ENCODE measurements around the gene KLHDC4.
A peak's percentile ranks its signal among the peaks of the same experiment; 100 is the strongest.
"Not testable (repeated sequence)": the region's sequence is repeated elsewhere in the genome, so short reads cannot be mapped to it uniquely, and the experiment has no call there.

KLHDC4 gene

DNA sequence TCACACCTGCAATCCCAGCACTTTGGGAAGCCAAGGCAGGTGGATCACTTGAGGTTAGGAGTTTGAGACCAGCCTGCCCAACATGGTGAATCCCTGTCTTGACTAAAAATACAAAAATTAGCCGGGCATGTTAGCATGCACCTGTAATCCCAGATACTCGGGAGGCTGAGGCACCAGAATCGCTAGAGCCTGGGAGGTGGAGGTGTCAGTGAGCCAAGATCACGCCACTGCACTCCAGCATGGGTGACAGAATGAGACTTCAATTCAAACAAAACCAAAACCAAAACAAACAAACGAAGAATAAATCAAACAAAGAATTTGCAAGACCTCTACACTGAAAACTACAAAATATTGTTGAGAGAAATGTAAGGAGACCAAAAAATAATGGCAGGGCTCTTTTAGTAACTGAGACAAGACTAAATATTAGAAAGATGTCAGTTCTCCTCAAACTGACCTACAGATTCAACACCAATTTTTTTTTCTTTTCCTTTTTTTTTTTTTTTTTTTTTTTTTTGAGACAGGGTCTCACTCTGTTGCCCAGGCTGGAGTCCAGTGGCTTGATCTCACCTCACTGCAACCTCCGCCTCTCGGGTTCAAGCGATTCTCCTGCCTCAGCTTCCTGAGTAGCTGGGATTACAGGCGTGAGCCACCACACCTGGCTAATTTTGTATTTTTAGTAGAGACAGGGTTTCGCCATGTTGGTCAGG is 23.1 kb upstream of the KLHDC4 start:
- DNase-seq (ENCODE audit: low spot score) = not testable (repeated sequence)

DNA sequence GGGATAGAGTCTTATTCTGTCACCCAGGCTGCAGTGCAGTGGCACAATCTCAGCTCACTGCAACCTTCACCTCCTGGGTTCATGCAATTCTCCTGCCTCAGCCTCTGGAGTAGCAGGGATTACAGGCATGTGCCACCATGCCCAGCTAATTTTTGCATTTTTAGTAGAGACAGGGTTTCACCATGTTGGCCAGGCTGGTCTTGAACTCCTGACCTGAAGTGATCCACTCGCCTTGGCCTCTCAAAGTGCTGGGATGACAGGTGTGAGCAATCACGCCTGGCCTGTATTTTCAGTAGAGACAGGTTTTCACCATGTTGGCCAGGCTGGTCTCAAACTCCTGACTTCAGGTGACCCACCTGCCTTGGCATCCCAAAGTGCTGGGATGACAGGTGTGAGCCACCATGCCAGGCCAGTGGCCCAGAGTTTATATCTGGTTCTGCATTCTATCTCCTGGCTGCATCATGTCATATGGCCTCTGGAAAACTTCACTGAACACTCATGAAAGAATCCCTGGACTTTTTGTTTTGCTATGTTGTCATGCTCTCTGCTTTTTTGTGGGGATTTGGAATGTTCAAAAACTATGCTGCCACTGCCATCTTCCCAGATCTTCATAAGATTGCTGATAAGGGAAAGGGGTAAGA is 21.8 kb upstream of the KLHDC4 start:
- not testable (repeated sequence) for DNase-seq (ENCODE audit: low spot score)

DNA sequence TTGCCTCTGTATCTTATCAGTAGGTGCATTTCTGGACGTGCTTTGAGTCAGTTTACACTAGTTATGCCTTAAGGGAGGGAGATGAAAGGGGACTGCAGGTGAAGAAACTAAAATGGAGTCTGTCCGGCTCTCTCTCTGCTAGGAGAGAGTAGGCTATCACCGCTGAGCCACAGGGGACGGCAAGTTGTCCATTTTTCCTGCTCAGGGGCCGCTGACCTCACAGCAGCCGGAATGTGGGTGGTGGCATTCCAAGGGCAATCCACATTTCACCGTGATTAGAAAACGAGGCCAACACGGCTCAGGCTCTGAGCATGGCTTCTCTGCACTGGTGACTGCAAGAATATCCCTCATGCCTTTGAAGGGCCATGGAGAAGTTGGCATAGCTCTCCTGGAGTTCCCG is 19.0 kb upstream of the KLHDC4 start:
- peak; percentile 75 for DNase-seq (ENCODE audit: low spot score)

DNA sequence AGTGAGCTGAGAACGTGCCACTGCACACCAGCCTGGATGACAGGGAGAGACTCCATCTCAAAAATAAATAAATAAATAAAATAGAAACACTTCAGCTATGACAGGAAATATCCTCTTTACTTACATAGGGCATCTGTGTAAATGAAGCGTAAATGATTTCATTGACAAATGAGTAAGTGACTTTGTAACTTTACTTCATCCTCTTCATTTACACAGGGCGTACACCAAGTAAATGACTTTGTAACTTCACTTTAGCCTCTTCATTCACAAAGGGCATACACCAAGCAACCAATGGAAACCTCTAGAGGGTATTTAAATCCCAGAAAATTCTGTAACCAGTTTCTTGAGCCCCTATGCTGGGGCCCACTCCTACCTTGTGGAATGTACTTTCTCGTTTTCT is 16.2 kb upstream of the KLHDC4 start:
- no peak for DNase-seq (ENCODE audit: low spot score)

DNA sequence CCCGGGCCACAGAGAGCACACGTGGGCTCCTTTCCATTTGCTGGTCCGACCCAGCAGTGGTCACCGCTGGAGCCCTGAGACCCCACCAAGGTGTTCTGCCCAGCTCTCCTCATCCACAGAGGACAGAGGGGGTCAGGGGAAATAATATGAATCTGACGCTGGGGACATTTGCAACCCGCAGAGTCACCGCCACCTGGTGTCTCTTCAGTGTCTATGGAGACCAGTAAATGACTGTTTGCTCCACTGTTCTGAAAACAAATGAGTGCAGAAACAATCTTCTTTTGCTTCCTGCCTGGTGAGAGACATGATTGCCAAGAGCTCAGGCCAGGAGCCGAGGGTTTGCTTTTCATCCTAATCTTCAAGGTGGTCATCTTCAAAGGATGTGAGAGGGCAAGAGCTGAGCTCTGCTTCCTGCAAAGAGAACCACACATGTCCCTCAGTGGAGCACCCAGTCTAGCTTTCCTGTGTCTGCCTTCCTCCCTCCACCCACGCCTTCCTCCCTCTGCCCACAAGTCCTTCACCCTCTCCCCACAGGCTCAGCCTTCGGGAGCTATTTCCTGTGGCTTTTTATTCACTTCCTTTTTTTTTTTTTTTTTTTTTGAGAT is 14.7 kb upstream of the KLHDC4 start:
- peak; percentile 47 for DNase-seq (ENCODE audit: low spot score)

DNA sequence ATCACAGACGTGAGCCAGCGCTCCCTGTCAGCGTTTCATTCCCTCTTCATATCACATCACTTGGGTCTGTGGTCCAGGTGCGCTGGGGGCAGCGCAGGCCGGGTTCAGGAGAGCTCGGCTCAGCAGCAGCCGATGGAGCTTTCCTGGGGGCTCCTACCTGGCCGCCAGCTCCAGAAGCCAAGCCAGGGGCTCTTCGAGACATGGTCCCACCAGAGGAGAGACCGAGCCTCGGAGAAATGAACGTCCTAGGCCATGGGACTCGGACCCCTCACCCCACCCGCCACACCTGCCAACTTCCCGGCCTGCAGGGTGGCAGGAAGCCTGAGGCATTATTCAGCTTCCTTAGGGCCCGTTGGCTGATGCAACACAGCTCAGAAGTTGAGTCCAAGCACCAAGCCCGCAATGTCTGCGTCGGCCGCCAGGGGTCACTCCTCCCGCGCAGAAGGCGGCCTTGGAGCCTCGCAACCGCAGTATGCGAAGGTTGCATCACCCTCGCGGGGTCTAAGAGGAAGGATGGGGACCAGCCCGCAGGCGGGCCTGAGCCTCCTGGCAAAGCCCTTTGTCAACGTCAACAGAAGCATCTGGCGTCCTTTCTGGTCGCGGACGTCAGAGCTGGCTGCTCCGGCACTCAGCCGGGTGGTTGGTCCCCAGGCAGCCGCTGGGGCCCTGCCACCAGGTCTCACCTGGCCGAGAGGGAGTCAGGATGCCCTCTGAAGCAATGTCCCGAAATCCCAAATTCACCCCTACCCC is 13.2 kb upstream of the KLHDC4 start:
- DNase-seq (ENCODE audit: low spot score) = peak; percentile 95

DNA sequence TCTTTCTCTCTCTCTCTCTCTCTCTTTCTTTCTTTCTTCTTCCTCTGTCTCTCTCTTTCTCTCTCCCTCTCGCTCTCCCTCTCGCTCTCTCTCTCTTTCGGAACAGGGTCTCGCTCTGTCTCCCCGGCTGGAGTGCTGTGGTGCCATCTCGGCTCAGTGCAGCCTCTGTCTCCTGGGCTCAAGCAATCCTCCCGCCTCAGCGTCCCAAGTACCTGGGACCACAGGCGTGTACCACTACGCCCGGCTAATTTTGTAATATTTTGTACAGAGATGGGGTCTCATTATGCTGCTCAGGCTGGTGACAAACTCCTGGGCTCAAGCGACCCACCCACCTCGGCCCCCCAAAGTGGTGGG is 12.7 kb upstream of the KLHDC4 start:
- no peak for DNase-seq (ENCODE audit: low spot score)

DNA sequence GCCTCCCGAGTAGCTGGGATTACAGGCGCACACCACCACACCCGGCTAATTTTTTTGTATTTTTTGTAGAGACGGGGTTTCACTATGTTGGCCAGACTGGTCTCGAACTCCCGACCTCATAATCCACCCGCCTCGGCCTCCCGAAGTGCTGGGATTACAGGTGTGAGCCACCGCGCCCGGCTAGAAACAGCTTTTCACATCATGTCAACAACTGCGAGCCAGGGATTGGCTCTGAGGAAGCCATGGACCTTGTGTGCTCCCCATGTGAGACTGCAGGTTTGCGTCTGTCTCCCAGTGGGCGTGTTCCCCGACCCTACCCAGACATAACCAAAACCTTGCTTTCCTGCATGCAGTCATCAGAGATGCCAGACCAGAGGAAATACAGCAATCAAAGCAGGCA is 8.1 kb upstream of the KLHDC4 start:
- DNase-seq (ENCODE audit: low spot score) = not testable (repeated sequence)

DNA sequence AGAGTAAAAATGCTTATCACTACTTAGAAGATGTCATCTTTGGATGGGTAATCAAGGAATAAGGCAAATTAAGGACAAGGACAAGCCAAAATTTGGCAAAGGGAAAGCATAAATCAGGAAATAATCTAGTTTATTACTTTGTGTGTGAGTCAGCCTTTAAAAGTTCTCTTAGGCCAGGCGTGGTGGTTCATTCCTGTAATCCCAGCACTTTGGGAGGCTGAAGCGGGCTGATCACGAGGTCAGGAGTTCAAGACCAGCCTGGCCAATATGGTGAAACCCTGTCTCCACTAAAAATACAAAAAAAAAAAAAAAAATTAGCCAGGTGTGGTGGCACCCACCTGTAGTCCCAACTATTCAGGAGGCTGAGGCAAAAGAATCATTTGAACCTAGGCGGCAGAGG is 1.7 kb upstream of the KLHDC4 start:
- not testable (repeated sequence) for DNase-seq (ENCODE audit: low spot score)

DNA sequence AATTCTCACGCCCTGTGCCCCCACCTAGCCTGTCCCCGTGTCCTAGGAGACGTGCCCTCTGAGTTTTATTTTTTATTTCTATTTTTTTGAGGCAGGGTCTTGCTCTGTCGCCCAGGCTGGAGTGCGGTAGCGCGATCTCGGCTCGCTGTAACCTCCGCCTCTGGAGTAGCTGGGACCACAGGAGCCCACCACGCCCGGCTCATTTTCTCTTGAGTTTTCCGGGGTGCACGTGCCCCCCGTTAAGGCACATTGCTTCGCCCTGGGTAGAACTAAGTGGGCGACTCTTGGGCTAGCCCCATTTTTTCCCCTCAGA is 655 bp upstream of the KLHDC4 start:
- no peak for DNase-seq (ENCODE audit: low spot score)

DNA sequence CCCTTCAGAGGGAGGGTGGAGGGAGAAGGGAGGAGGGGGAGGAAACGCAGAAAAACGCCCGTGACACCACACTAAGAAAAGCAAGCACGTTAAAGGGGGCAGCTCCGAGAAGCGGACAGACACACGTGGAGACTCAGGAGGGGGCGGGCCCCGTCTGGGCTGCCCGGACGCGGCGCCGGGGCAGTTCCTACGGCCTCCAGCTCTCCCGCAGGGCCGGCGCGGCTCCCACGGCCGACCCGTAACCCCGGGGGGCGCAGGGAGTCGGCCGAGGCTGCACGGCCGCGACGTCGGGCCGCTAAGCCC is 362 bp downstream of the KLHDC4 start:
- peak; percentile 33 for DNase-seq (ENCODE audit: low spot score)

DNA sequence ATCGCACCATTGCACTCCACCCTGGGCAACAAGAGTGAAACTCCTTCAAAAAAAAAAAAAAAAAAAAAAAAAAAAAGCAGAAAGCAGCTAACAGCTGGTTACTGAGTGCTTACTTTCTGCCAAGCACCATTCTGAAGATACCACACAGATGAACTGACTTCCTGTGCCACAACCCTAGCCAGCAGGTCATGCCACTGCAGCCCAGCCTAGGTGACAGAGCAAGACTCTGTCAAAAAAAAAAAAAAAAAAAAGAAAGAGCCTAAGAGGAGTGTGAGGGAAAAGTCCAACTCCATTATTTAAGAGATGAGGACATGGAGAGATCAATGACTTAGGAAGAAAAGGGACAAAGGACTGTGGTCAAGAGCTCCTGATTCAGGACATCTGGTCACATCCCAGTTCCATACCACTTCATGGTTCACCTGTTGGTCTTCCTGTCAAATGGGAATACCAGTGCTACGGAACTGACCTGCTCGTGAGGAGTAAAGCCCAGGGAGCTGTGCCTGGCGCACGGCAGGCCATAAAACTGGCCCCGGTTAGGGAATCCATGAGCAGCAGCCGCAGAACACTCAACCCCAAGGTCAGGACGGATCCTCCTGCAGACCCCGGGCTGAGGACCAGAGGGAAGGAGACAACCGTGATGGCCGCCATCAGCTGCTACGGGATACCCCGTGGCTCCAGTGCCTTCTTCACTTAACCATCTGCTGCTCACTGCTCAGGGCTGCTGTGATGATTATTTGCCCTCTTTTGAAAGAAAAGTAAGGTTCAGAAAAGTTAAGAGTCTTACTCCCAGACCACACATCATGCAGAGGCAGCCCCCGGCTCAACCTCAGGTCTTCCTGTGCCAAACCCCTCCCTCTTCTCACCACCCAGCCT is 950 bp downstream of the KLHDC4 start:
- DNase-seq (ENCODE audit: low spot score) = no peak

DNA sequence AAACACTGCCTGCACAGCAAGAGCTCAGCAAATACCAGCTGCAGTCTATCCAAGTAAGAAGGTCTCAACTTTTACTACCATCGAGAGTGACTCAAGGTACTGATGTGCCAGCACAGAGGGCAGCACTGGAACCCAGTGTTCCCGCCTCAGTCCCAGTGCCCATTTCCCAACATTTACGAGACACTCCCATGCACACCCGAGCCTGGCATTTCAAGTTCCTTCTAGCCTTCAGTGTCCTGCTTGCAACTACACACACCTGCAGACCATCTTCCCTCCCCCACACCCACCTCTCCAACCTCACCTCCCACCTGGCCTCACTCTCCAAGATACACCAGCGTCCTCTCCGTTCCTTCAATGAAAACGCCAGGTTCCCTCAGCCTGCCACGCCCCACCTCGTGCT is 3.2 kb downstream of the KLHDC4 start:
- no peak for DNase-seq (ENCODE audit: low spot score)

DNA sequence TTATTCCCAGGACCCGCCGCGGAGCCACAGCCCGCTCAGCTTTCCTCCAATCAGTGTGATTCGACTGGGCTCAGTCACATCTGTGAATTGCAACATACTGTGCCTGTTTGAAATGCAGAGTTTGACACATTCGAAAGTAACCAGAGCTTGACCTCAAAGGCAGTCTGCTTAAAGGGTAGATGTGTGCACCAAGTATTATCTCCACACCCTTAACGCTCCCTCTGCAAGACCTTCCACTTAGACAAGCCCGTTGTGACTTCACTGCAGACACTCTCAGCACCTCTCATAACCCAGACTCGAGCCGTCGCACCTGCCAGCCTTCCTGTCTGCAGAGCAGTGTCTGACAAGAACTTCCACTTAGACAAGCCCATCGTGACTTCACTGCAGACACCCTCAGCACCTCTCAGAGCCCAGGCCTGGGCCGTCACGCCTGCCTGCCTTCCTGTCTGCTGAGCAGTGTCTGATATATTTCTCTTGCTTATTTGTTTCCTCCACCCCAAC is 3.7 kb downstream of the KLHDC4 start:
- no peak for DNase-seq (ENCODE audit: low spot score)

DNA sequence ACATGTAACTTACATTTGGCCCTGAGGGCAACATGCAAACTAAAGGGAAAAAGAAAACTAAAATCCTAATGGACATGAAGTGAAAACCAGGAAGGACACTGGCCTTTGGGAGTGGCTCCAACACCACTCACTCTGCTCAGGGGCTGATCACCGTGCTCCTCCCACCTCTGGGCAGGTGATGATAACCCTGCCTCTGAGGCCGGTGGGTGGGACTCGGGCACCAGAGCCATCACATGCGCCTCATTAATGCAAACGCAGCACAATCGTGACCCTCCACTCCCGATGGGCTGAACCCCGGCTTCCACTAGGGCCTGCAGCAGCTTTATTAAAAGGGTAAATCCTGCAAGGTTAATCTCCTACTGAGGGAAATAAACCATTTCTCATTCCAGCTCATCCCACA is 4.7 kb downstream of the KLHDC4 start:
- no peak for DNase-seq (ENCODE audit: low spot score)

DNA sequence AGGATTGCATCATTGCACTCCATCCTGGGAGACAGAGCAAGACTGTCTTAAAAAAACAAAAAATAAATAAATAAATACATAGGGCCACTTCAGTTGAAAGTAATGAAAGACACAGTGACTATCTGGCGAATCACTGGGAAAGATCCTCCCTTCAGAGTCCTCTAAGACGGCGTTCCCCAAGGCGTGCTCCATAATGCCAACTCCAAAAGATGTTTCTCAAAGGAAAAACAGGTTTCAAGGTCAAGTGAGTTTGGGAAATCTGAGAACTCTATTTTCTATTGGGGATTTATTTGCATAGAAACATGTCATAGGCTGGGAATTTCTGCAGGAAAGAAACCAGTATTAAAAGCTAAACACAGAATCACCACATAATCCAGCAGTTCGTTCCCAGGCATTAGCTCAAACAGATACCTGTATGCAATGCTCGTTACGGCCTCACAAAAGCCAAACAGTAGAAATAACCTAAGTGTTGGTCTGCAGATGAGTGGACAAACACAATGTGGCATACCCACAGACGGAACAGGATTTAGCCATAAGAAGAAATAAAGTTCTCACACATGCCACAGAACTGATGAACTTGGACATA is 7.9 kb downstream of the KLHDC4 start:
- peak; percentile 52 for DNase-seq (ENCODE audit: low spot score)

DNA sequence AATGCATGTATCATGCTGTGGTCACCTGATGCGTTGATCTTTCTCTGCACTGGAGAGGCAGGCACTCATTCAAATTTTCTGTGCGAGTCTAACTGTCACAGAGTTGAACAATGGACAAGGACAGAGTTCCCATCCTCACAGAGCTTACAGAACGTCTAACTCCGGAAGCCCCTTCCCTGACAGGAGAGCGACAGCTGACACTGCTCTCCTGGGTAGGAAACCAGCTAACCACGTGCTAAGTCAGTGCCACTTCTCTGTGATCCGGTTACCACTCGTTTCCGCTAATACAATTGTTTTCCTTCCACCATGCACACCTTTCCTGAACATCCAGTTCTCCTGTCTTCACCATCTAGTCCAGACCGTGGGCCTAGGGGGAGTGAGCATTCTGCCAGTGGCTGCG is 11.3 kb downstream of the KLHDC4 start:
- DNase-seq (ENCODE audit: low spot score) = peak; percentile 24

DNA sequence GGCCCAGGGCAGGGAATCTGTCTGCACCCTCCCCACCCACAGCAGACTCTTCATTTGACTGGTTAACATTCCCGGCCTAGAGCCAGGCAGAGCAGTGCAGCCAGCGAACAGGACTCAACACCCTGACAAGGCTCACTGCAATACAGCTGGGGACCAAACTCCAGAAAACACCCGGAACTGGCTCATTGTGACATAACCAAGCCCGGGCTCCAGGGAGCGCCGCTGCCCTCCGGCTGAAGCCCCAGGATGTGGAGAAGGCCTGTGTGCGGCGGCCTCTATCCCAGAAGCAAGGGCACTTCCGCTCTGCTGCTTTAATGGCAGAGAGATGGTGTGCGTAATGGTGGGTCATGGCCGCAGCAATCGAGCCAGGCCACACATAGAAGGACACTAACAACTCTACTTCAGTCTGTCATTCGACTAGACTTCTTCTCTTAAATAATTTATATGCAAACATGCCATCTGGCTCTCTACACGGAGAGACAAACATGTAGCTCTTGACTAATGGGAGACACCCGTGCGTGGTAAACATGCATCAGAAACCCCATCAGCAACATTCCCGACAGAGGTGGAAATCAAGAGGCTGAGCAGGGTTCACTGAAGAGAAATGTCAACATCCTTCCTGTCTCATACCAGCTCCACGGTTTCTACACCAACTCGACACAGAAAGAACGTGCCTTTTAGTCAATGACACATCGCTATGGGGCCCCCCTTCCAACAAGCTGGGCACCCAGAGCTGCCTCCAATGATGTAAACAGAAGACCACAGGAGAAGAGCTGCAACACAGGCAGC is 18.0 kb downstream of the KLHDC4 start:
- no peak for DNase-seq (ENCODE audit: low spot score)

DNA sequence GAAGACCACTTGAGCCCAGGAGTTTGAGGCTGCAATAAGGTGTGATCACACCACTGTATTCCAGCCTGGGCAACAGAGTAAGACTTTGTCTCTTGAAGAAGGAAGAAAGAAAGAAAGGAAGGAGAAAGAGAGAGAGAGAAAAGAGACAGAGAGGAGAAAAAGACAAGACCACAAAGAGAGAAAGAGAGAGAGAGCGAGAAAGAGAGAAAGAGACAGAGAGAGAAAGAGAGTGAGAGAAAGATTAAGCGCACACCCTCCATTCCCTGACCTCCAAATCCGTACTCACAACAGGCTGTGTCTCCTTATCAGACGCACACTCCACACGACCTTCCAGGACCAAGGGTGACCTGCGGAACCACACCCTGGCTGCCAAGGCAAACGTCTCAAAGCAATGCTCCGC is 19.6 kb downstream of the KLHDC4 start:
- no peak for DNase-seq (ENCODE audit: low spot score)

DNA sequence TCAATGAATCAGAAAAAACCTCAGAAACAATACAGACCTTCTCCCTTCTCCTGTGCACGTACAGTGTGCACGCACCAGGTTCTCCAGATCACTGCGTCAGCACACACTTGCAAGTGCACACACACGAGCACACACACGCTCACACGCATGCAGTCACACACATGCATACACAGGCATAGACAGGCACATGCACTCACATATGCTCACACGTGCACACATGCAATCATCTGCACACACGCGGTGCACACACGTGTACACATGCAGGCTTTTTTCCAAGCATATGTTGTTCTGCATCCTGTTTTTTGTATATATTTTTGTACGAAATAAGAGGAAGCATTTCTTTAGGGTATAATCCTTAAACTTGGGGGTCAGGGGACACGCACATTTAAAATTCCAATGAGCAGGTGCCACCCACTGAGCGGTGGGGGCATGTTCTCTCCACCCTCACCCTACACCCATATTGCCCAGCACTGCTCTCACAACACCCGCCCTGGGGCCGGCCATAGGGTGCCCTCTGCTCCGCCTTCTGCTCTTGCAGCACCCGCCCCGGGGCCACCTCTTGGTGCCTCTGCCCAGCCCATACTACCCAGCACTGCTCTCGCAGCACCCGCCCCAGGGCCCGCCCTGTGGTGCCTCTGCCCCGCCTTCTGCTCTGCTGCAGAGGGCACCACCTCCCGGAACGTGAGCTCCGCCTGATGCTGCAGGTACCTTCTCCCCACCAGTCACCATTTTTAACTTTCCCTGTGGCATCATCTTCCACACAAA is 20.9 kb downstream of the KLHDC4 start:
- DNase-seq (ENCODE audit: low spot score) = no peak
